Globus pallidus (tissue), 1 donor: Measurements from ENCODE around the gene NOTCH3.

ENCODE experiments used
- DNase-seq: peaks from one replicate; pipeline ENCODE4 v3.0.0-alpha.2; 2015; ENCODE audit warnings: low spot score

NOTCH3 gene

DNA sequence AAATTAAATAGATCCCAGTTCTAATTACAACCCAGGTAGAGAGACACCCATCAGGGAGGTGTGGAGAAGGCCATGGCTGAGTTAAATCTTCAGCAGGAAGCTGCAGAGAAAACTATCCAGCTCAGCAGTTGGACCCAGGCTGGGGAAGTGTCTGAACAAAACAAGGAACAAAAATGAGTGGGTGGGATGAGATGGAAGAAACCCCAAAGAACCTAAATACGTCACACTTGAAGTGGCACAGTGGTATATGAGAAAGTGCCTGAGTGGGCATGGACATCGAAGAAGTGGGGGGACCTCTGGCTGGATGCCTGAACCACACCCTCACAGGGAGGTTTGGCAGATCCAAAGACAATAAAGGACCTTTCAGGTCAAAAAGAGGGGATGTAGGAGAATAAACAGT lies 35.0 kb upstream of the NOTCH3 start:
- no peak for DNase-seq

GRCh38 chr19:15234431-15235130 lies 33.8 kb upstream of the NOTCH3 start:
- no peak for DNase-seq

GRCh38 chr19:15231271-15231670 lies 30.5 kb upstream of the NOTCH3 start:
- DNase-seq: no peak

GRCh38 chr19:15227261-15227660 lies 26.5 kb upstream of the NOTCH3 start:
- no peak for DNase-seq

- DNase-seq: no peak
Measured at GRCh38 chr19:15225760-15226159, 25.0 kb upstream of the NOTCH3 start.

GRCh38 chr19:15223649-15224361 lies 23.0 kb upstream of the NOTCH3 start:
- DNase-seq: peak; percentile 28

- peak; percentile 91 for DNase-seq
Measured at GRCh38 chr19:15222738-15223648, 22.2 kb upstream of the NOTCH3 start.

GRCh38 chr19:15220833-15221232 lies 20.0 kb upstream of the NOTCH3 start:
- DNase-seq: no peak

GRCh38 chr19:15218501-15218900 lies 17.7 kb upstream of the NOTCH3 start:
- DNase-seq: no peak

DNA sequence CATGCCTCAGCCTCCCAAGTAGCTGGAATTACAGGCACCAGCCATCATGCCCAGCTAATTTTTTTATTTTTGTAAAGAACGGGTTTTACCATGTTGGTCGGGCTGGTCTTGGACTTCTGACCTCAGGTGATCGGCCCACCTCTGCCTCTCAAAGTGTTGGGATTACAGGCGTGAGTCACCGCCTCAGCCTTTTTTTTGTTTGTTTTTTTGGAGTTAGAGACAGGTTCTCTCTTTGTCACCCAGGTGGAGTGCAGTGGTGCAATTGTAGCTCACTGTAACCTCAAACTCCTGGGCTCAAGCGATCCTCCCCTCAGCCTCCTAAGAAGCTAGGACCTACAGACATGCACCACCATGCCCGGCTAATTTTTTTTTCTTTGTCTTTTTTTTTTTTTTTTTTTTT lies 15.6 kb upstream of the NOTCH3 start:
- DNase-seq: no peak

GRCh38 chr19:15213715-15214381 lies 13.1 kb upstream of the NOTCH3 start:
- DNase-seq: no peak

- DNase-seq: no peak
Measured at GRCh38 chr19:15212711-15213110, 11.9 kb upstream of the NOTCH3 start.

- DNase-seq: no peak
Measured at GRCh38 chr19:15210323-15210781, 9.6 kb upstream of the NOTCH3 start.

DNA sequence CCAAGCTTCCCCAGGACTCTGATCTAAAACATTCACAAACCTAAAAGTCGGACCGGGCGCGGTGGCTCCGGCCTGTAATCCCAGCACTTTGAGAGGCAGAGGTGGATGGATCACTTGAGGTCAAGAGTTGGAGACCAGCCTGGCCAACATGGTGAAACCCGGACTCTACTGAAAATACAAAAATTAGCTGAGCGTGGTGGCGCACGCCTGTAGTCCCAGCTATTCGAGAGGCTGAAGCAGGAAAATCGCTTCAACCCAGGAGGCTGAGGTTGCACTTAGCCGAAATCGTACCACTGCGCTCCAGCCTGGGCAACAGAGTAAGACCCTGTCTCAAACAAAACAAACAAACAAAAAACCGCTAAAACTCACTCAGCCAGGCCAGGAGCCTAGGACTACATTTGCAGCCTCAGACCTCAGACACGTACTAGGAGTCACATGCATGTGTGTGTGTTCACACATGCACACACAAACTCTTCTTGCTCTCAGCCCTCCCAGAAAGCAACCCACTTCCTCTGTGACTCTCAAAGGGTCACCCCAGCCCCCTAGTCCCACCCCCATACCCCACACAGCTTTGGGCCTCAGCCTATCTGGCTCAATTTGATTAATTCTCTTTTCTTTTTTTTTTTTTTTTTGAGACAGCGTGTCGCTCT lies 704 bp upstream of the NOTCH3 start:
- no peak for DNase-seq

DNA sequence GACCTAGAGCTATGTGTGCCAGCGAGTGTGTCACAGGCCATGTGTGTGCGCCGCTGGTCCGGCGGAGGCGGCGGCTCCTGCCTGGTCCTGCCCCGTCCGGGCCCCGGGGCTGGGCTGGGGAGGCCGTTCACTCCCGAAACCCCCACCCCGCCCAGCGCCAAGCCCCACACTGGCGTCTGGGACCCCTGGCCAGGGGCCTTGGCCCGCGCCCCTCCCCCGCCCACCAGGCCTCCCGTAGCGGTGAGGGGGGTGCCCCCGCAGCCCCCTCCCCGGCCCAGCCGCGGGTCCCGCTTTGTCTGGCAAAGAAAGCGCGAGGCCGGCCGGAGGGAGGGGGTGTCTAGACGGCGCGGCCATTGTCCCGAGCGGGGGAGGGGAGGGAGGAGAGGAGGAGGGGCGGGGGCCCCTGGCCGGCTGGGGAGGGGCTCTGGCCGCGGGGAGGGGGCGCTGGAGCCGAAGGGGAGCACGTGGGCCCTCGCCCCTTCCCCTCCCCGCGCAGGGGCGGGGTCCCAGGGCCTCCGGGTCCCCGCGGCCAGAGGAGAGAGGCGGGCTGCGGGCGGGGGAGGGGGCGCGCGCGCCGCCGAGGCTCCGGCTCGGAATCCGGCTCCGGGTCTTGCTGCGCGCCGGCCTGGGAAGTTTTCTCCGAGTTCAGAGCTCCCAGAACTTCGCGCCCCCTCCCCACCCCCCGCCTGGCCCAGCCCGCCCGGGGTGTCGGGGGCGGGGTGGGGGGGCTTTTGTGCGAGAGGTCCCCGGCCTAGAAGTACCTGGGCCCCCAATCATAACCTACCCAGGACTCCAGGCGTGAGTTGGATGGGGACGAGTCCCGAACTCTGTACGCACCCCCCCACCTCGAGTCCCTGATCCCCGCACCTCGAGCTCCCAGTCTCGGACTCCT lies 888 bp downstream of the NOTCH3 start:
- DNase-seq: no peak

DNA sequence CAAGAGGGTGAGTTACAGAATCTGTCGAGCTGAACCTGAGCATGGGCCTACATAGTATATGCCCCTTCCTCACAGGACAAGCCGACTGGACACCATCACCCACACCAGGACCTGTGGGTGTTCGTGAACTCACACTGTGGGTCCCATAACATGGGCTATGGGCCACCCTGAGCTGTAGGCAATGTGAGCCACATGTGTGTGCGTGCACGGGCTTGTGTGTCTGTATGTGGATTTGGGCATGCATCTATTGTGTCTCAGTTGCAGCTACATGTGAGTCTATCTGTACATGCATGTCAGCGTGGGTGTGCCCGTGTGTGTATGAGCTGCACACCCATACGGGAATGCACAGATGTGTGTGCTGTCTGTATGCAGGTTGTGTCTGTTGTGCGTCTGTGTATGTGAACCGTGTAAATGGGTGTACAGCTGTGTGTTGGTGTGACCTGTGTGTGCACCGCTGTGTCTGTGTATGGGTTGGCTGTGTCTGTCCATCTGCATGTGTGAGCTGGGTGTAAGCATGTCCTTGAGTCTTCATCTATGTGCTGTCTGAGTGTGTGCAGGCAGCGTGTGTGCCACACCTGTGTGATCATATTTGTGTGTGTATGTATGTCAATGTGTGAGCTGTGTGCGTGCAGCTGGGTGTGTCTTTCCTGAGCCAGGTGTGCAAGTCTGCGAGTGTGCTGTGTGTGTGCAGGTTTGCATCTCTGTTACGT lies 1.7 kb downstream of the NOTCH3 start:
- DNase-seq: no peak

GRCh38 chr19:15197942-15198341 lies 2.9 kb downstream of the NOTCH3 start:
- DNase-seq: no peak

- DNase-seq: no peak
Measured at GRCh38 chr19:15197275-15197941, 3.4 kb downstream of the NOTCH3 start.

- DNase-seq: no peak
Measured at GRCh38 chr19:15196360-15197005, 4.3 kb downstream of the NOTCH3 start.
